ENCODE data around the gene CCBE1. TPM values are rescaled to one million over a fixed set of nuclear protein-coding genes. Genes with fewer than 3 reads are reported as not detected.

The CCBE1 gene
- polyA plus RNA-seq, 2 of the 4 experiments (the other 2 are of a cell fraction) = 3.0 to 9.9 TPM

DNA sequence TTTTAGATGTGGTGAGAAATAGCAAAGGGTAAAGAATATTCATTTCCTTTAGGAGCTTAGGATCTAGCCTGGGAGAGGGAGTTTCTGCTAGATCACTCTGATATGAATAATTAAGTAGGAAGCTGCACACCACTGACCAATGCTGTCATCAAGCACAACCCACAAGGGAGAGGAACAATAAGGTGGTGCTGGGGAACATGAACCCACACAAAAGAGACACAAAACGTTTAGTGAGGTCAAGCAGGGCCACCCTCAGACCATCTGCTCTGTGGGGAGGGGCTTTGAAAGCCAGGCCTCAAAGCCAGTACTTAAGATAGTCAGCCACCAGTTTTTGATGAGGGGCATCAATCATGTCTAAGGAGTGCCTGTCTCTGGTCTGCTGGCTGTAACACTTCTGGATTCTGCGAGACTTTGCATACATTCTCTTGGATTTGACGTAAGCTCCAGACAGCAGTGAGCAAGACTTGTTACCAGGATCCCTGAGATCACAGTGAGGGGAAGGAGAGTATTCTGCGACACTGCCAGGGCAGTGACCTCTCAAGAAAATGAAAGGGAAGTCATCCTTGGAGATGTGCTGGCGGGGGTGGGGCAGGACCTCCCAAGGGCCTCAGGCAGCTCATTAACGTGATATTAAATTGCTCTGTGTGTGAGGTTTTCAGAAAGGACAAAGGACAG, 127.0 kb downstream of the CCBE1 start:
- FAIRE-seq = no peak
- H3K4me2 ChIP-seq = no peak overlapping the region
- H3K27ac ChIP-seq = no peak overlapping the region
- ATAC-seq = no peak
- CTCF ChIA-PET = interaction anchor here (0.6 kb wide), 1 partner anchor 253 kb away, joined by 3 read pairs; no protein-coding TSS in a partner anchor
- no peaks in the 10 kb centered on the region for H3K9me3 ChIP-seq
- no peak for TF ChIP-seq RAD21 (conservative IDR thresholded peaks at IDR 0.05 in 1 of 2, IDR thresholded peaks at IDR 0.05 in 1 of 2)
- no peak for TF ChIP-seq CTCF (IDR thresholded peaks at IDR 0.05)
- no peak for TF ChIP-seq NPAS2 (CRISPR knock-in tag; IDR thresholded peaks at IDR 0.05; ENCODE audit: borderline replicate concordance)
- no peak for TF ChIP-seq BHLHE40 (IDR thresholded peaks at IDR 0.05; ENCODE audit: low read depth, low read length)
- no peak for TF ChIP-seq HOXA7 (CRISPR knock-in tag; IDR thresholded peaks at IDR 0.05)
- no peak for TF ChIP-seq PBX3 (IDR thresholded peaks at IDR 0.05)
- TF ChIP-seq, protein P1, sequence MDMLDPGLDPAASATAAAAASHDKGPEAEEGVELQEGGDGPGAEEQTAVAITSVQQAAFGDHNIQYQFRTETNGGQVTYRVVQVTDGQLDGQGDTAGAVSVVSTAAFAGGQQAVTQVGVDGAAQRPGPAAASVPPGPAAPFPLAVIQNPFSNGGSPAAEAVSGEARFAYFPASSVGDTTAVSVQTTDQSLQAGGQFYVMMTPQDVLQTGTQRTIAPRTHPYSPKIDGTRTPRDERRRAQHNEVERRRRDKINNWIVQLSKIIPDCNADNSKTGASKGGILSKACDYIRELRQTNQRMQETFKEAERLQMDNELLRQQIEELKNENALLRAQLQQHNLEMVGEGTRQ (IDR thresholded peaks at IDR 0.05) = no peak
- TF ChIP-seq FOSB (CRISPR knock-in tag; IDR thresholded peaks at IDR 0.05) = no peak
- TF ChIP-seq RARB (CRISPR knock-in tag; IDR thresholded peaks at IDR 0.05) = no peak
- TF ChIP-seq RNF2 (IDR thresholded peaks at IDR 0.05; ENCODE audit: borderline replicate concordance, low read depth) = no peak
- no peak overlapping the region for H3K4me3 ChIP-seq
- DNase-seq (ENCODE audit: low read depth in 1 of 2, low spot score in 1 of 2) = no peak
- POLR2A ChIA-PET = no interaction called here
- H3K4me1 ChIP-seq = no peaks in the 10 kb centered on the region
- 57% methylated on average over 6 of the region's 6 CpGs for WGBS (ENCODE audit: missing lambda C conversion rate)

GRCh38 chr18:59569390-59569791, 127.8 kb downstream of the CCBE1 start:
- no peak overlapping the region for H3K27ac ChIP-seq
- FAIRE-seq = no peak
- DNase-seq (ENCODE audit: low read depth in 1 of 2, low spot score in 1 of 2) = no peak
- no peaks in the 10 kb centered on the region for H3K4me1 ChIP-seq
- TF ChIP-seq RCOR1 (IDR thresholded peaks at IDR 0.05; ENCODE audit: low read depth, low read length) = no peak
- TF ChIP-seq, protein P2, sequence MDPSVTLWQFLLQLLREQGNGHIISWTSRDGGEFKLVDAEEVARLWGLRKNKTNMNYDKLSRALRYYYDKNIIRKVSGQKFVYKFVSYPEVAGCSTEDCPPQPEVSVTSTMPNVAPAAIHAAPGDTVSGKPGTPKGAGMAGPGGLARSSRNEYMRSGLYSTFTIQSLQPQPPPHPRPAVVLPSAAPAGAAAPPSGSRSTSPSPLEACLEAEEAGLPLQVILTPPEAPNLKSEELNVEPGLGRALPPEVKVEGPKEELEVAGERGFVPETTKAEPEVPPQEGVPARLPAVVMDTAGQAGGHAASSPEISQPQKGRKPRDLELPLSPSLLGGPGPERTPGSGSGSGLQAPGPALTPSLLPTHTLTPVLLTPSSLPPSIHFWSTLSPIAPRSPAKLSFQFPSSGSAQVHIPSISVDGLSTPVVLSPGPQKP (IDR thresholded peaks at IDR 0.05; ENCODE audit: low read depth, low read length) = no peak
- POLR2A ChIA-PET = no interaction called here
- no peaks in the 10 kb centered on the region for H3K9me3 ChIP-seq
- CTCF ChIA-PET = no interaction called here
- H3K4me2 ChIP-seq = no peak overlapping the region
- H3K4me3 ChIP-seq = no peak overlapping the region
- no peak for ATAC-seq
- 13% methylated on average over 1 of the region's 1 CpG for WGBS (ENCODE audit: missing lambda C conversion rate)

DNA sequence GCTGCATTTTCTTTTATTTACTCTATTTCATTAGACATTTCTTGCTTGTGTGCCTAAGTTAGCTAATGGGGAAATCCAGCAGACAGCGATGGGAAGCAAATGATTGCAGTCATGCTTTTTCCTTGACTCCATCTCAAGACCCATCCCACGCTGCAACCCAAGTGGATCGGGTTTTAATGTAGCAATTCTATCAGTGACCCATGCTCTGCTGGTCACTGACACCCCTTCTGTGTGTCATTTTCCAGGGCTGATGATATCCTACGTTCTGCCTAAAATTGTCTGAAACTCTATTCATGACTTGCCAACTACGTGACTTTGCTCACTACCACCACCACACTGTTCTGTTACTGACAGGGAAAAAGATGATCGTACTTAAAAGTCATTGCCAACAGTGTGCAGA, 129.8 kb downstream of the CCBE1 start:
- CTCF ChIA-PET = no interaction called here

DNA sequence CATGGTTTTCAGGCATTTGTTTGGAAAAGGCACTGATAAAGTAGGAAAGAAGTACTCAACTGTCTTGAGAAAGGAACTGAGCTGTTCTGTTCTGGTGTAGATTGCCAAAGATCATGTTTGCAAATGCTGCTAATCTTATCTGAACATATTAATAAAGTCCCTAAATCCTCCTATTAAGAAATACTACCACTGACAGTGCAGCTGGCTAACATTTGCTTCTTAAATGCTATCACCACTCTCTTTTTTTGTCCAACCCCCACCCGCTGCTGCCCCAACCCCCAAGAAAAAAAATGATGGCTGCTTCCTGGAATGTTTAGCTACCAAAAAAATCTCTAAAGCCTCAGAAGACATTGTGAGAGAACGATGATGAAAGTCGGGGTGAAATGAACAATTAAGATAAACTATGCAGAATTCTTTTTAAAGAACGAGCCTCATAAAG, 130.7 kb downstream of the CCBE1 start:
- CTCF ChIA-PET = interaction anchor here (0.7 kb wide), 1 partner anchor 13 kb away, joined by 3 read pairs; no protein-coding TSS in a partner anchor
- WGBS (ENCODE audit: missing lambda C conversion rate) = 55% methylated on average over 4 of the region's 4 CpGs
- Histone ChIP-seq H3K4me2 (no peak overlapping the region), H3K9me3 (no peaks in the 10 kb centered on the region), H3K27ac (no peak overlapping the region), H3K4me1 (no peaks in the 10 kb centered on the region), H3K4me3 (no peak overlapping the region)
- ATAC-seq (no peak), DNase-seq (ENCODE audit: low read depth in 1 of 2, low spot score in 1 of 2) (no peak), FAIRE-seq (no peak)
- POLR2A ChIA-PET = no interaction called here
- TF ChIP-seq NPAS2 (CRISPR knock-in tag; IDR thresholded peaks at IDR 0.05; ENCODE audit: borderline replicate concordance) = no peak
- TF ChIP-seq, protein P2 (IDR thresholded peaks at IDR 0.05; ENCODE audit: low read depth, low read length) = no peak
- TF ChIP-seq HOXB13 (CRISPR knock-in tag; IDR thresholded peaks at IDR 0.05; ENCODE audit: low read depth) = no peak
- TF ChIP-seq ESRRA (IDR thresholded peaks at IDR 0.05; ENCODE audit: borderline replicate concordance, low read length) = no peak
- no peak for TF ChIP-seq RCOR1 (IDR thresholded peaks at IDR 0.05; ENCODE audit: low read depth, low read length)
- TF ChIP-seq POLR2AphosphoS2 (conservative IDR thresholded peaks at IDR 0.05; ENCODE audit: low read length) = no peak
- no peak for TF ChIP-seq SMC3 (IDR thresholded peaks at IDR 0.05)
- TF ChIP-seq, protein P3, sequence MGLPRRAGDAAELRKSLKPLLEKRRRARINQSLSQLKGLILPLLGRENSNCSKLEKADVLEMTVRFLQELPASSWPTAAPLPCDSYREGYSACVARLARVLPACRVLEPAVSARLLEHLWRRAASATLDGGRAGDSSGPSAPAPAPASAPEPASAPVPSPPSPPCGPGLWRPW (IDR thresholded peaks at IDR 0.05) = no peak
- no peak for TF ChIP-seq KDM1A (IDR thresholded peaks at IDR 0.05; ENCODE audit: low read depth)
- TF ChIP-seq CBX8 (IDR thresholded peaks at IDR 0.05) = no peak
- no peak for TF ChIP-seq ZNF302 (CRISPR knock-in tag; IDR thresholded peaks at IDR 0.05)
- TF ChIP-seq E2F6 (IDR thresholded peaks at IDR 0.05; ENCODE audit: borderline replicate concordance, low read depth) = no peak

More for the DNA sequence above, 129.8 kb downstream of the CCBE1 start:
- POLR2A ChIA-PET = no interaction called here
- Histone ChIP-seq H3K4me2 (no peak overlapping the region), H3K4me1 (no peaks in the 10 kb centered on the region), H3K9me3 (no peaks in the 10 kb centered on the region), H3K4me3 (no peak overlapping the region), H3K27ac (no peak overlapping the region)
- TF ChIP-seq HOXA7 (CRISPR knock-in tag; IDR thresholded peaks at IDR 0.05) = no peak
- TF ChIP-seq RFX5 (IDR thresholded peaks at IDR 0.05) = no peak
- TF ChIP-seq HOXB5 (CRISPR knock-in tag; IDR thresholded peaks at IDR 0.05) = no peak
- TF ChIP-seq NR3C1 (IDR thresholded peaks at IDR 0.05) = no peak
- WGBS (ENCODE audit: missing lambda C conversion rate) = 72% methylated on average over 6 of the region's 6 CpGs
- no peak for ATAC-seq
- DNase-seq (ENCODE audit: low read depth in 1 of 2, low spot score in 1 of 2) = no peak
- no peak for FAIRE-seq
